ENCODE results near the gene MVB12B. TPM values are rescaled to one million over a fixed set of nuclear protein-coding genes. Genes with fewer than 3 reads are reported as not detected.

The MVB12B gene
- total RNA-seq, 1 experiment from 2014 or later = 5.7 TPM

DNA sequence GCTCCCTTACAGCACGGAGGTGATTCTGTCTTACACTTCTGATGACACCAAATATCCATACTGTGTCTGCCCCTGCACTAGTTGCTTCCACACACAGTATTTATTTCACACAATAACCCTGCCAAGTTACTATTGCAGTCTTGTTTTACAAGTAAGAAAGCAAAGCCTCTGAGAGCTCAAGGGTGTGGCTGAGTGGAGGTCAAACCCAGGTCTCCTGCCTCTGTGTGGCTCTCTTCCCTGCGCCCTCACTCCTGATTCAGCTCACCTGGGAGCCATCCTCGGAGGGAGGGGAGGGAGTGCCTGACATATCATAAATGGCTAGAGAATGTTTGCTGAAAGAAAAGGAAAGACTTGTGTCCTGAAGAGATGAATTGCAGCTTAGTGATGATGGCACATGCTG, 41.0 kb downstream of the MVB12B start (continued):
- TF ChIP-seq, protein P1, sequence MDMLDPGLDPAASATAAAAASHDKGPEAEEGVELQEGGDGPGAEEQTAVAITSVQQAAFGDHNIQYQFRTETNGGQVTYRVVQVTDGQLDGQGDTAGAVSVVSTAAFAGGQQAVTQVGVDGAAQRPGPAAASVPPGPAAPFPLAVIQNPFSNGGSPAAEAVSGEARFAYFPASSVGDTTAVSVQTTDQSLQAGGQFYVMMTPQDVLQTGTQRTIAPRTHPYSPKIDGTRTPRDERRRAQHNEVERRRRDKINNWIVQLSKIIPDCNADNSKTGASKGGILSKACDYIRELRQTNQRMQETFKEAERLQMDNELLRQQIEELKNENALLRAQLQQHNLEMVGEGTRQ (CRISPR knock-in tag; IDR thresholded peaks at IDR 0.05) = no peak
- TF ChIP-seq MYBL2 (CRISPR knock-in tag; IDR thresholded peaks at IDR 0.05) (no peak), SMAD3 (CRISPR knock-in tag; IDR thresholded peaks at IDR 0.05; ENCODE audit: borderline replicate concordance) (no peak), ZNF671 (CRISPR knock-in tag; IDR thresholded peaks at IDR 0.05) (no peak), ZNF416 (CRISPR knock-in tag; IDR thresholded peaks at IDR 0.05) (no peak)
- TF ChIP-seq, protein P2, sequence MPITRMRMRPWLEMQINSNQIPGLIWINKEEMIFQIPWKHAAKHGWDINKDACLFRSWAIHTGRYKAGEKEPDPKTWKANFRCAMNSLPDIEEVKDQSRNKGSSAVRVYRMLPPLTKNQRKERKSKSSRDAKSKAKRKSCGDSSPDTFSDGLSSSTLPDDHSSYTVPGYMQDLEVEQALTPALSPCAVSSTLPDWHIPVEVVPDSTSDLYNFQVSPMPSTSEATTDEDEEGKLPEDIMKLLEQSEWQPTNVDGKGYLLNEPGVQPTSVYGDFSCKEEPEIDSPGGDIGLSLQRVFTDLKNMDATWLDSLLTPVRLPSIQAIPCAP (CRISPR knock-in tag; IDR thresholded peaks at IDR 0.05) = no peak
- TF ChIP-seq, protein P3, sequence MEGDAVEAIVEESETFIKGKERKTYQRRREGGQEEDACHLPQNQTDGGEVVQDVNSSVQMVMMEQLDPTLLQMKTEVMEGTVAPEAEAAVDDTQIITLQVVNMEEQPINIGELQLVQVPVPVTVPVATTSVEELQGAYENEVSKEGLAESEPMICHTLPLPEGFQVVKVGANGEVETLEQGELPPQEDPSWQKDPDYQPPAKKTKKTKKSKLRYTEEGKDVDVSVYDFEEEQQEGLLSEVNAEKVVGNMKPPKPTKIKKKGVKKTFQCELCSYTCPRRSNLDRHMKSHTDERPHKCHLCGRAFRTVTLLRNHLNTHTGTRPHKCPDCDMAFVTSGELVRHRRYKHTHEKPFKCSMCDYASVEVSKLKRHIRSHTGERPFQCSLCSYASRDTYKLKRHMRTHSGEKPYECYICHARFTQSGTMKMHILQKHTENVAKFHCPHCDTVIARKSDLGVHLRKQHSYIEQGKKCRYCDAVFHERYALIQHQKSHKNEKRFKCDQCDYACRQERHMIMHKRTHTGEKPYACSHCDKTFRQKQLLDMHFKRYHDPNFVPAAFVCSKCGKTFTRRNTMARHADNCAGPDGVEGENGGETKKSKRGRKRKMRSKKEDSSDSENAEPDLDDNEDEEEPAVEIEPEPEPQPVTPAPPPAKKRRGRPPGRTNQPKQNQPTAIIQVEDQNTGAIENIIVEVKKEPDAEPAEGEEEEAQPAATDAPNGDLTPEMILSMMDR (IDR thresholded peaks at IDR 0.05) = no peak

DNA sequence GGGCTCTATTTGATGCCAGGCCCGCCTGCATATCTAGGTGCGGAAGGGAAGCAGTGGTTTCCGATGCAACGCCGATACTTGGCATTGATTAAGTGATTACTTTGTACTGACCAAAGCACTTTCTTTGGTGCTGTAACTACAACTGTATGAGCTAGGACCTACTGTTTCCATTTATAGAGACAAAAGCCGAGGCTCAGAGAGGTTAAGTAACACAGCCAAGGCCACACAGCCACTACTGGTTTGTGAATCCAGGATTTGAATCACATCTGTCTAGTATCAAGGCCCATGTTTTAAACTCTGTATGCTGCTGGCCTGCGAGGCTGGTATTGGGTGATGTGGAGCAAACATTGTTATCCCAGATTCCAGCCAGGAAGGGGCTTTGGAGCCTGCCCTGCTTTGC, 41.4 kb downstream of the MVB12B start:
- H3K4me1 Mint-ChIP-seq = peaks cover 19% of the 10 kb centered on the region
- no peak for ATAC-seq
- H3K27me3 Mint-ChIP-seq (ENCODE audit: low read depth) = no peaks in the 10 kb centered on the region
- H3K9me3 Mint-ChIP-seq = peaks cover 9% of the 10 kb centered on the region
- TF ChIP-seq, protein P4, sequence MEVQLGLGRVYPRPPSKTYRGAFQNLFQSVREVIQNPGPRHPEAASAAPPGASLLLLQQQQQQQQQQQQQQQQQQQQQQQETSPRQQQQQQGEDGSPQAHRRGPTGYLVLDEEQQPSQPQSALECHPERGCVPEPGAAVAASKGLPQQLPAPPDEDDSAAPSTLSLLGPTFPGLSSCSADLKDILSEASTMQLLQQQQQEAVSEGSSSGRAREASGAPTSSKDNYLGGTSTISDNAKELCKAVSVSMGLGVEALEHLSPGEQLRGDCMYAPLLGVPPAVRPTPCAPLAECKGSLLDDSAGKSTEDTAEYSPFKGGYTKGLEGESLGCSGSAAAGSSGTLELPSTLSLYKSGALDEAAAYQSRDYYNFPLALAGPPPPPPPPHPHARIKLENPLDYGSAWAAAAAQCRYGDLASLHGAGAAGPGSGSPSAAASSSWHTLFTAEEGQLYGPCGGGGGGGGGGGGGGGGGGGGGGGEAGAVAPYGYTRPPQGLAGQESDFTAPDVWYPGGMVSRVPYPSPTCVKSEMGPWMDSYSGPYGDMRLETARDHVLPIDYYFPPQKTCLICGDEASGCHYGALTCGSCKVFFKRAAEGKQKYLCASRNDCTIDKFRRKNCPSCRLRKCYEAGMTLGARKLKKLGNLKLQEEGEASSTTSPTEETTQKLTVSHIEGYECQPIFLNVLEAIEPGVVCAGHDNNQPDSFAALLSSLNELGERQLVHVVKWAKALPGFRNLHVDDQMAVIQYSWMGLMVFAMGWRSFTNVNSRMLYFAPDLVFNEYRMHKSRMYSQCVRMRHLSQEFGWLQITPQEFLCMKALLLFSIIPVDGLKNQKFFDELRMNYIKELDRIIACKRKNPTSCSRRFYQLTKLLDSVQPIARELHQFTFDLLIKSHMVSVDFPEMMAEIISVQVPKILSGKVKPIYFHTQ (CRISPR knock-in tag; IDR thresholded peaks at IDR 0.05) = no peak
- TF ChIP-seq PRRX2 (CRISPR knock-in tag; IDR thresholded peaks at IDR 0.05) = no peak
- TF ChIP-seq NR1H2 (CRISPR knock-in tag; IDR thresholded peaks at IDR 0.05) = no peak
- TF ChIP-seq, protein P2 (CRISPR knock-in tag; IDR thresholded peaks at IDR 0.05) = no peak
- H3K4me3 Mint-ChIP-seq = no peak overlapping the region
- POLR2A ChIA-PET = no interaction called here
- H3K27ac Mint-ChIP-seq = no peak overlapping the region
- DNase-seq (ENCODE audit: low spot score) = no peak
- CTCF ChIA-PET = interaction anchor here (1.1 kb wide), 1 partner anchor 30 kb away, joined by 6 read pairs; no protein-coding TSS in a partner anchor
- peaks cover 10% of the 10 kb centered on the region for H3K36me3 Mint-ChIP-seq

DNA sequence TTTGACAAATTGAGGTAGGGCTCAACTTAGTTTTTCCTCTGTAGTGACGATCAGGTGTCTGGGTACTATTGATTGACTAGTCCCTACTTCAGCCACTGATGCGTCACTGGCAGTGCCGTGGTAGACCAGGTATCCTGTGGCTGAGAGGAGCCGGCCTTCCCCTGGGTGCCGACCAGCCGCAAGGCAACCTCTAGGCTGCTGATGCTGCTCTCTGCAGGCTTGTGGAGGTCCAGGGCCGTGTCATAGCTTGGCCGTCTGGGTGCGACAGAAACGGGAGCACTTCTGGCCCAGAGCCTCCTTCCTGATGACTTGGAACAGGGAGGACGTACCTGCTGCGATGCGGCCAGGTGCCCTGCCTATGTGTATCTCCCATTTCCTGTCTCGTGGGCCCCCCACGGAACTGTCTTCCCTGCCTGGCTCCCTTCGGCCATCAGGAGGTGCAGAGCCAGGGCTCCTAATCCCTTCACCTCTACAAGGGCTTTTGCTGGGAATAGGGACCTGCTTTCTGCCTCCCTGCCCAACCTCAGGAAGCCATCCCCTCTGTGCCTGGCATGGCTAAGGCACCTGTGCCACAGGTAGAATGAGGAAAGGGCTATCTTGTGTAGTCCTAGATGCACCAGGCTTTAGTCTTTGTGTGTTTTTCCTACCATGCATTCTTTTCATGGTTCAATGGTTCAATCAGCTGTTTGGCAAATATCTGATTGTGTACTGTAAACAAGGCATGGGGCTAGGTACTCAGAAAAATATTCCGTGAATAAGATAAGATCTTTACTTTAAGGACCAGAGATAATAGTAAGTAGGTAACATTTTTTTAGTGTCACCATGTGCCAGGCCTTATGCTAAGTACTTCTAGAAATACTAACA, 44.6 kb downstream of the MVB12B start:
- ATAC-seq = peak; percentile 69
- no peaks in the 10 kb centered on the region for H3K36me3 Mint-ChIP-seq
- POLR2A ChIA-PET = no interaction called here
- H3K9me3 Mint-ChIP-seq = no peaks in the 10 kb centered on the region
- no peak overlapping the region for H3K27ac Mint-ChIP-seq
- peaks cover 38% of the 10 kb centered on the region for H3K4me1 Mint-ChIP-seq
- peak; percentile 46 for DNase-seq (ENCODE audit: low spot score)
- CTCF ChIA-PET = no interaction called here
- H3K27me3 Mint-ChIP-seq (ENCODE audit: low read depth) = no peaks in the 10 kb centered on the region
- H3K4me3 Mint-ChIP-seq = no peak overlapping the region
- TF ChIP-seq, protein P5, sequence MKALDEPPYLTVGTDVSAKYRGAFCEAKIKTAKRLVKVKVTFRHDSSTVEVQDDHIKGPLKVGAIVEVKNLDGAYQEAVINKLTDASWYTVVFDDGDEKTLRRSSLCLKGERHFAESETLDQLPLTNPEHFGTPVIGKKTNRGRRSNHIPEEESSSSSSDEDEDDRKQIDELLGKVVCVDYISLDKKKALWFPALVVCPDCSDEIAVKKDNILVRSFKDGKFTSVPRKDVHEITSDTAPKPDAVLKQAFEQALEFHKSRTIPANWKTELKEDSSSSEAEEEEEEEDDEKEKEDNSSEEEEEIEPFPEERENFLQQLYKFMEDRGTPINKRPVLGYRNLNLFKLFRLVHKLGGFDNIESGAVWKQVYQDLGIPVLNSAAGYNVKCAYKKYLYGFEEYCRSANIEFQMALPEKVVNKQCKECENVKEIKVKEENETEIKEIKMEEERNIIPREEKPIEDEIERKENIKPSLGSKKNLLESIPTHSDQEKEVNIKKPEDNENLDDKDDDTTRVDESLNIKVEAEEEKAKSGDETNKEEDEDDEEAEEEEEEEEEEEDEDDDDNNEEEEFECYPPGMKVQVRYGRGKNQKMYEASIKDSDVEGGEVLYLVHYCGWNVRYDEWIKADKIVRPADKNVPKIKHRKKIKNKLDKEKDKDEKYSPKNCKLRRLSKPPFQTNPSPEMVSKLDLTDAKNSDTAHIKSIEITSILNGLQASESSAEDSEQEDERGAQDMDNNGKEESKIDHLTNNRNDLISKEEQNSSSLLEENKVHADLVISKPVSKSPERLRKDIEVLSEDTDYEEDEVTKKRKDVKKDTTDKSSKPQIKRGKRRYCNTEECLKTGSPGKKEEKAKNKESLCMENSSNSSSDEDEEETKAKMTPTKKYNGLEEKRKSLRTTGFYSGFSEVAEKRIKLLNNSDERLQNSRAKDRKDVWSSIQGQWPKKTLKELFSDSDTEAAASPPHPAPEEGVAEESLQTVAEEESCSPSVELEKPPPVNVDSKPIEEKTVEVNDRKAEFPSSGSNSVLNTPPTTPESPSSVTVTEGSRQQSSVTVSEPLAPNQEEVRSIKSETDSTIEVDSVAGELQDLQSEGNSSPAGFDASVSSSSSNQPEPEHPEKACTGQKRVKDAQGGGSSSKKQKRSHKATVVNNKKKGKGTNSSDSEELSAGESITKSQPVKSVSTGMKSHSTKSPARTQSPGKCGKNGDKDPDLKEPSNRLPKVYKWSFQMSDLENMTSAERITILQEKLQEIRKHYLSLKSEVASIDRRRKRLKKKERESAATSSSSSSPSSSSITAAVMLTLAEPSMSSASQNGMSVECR (CRISPR knock-in tag; IDR thresholded peaks at IDR 0.05; ENCODE audit: borderline replicate concordance) = no peak
- TF ChIP-seq RORB (CRISPR knock-in tag; IDR thresholded peaks at IDR 0.05) (0 out of 2 replicates have a peak, but pooled peaks have one; percentile 50), CREM (CRISPR knock-in tag; IDR thresholded peaks at IDR 0.05) (no peak), ZNF263 (CRISPR knock-in tag; IDR thresholded peaks at IDR 0.05; ENCODE audit: low read depth) (peak; percentile 63; the same call in 1 of the 2 replicates)
- TF ChIP-seq, protein P6, sequence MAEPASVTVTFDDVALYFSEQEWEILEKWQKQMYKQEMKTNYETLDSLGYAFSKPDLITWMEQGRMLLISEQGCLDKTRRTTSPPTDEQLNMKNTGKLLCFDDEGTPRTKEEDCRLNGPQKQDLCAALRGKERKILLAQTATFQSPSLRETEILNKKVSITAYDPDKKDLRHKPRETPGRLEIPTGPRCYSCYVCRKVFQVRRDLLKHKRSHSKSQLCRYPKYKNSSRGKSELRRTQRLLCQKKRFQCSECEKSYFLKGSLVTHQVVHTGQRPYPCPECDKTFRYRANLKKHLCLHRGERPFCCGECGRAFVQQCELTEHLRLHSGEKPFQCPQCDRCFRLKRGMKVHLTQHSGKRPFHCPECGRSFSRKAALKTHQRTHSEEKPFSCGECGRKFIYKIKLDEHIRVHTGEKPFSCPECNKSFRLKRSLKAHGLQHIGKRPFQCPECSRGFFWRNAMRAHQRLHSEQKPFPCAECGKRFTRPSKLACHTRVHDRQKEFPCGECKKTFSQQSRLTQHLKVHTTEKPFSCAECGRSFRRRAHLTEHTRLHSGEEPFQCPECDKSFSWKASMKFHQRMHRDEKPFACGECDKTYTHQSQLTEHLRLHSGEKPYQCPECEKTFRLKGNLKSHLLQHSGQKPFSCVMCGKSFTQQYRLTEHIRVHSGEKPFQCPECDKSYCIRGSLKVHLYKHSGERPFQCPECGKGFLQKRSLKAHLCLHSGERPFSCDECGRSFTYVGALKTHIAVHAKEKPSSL (CRISPR knock-in tag; conservative IDR thresholded peaks at IDR 0.05) = no peak

Data from WTC11 (cell line).